B cell (primary cell): Measurements from ENCODE around the gene CRY1. TPM values are rescaled to one million over a fixed set of nuclear protein-coding genes. Genes with fewer than 3 reads are reported as not detected.

ENCODE experiments used
- ATAC-seq: fragments of 200-7000 bp; cut with Tn5 transposase; one replicate; pipeline ENCODE4 v1.10.0; 2021; ENCODE audit warnings: low read depth, mild to moderate bottlenecking, moderate number of reproducible peaks, moderate library complexity
- CTCF ChIA-PET: fragments of 350-600 bp; sonication (Branson Sonifier 250); formaldehyde crosslinking; loops from one replicate; lab custom pipeline; 2021; ENCODE audit warnings: antibody characterized with exemption, inconsistent platforms; lab: Charles Lee
- POLR2A ChIA-PET: fragments of 350-600 bp; sonication (Branson Sonifier 250); formaldehyde crosslinking; loops from one replicate; lab custom pipeline; 2021; ENCODE audit warnings: antibody characterized with exemption; lab: Charles Lee
- DNase-seq: peaks from one replicate; pipeline ENCODE4 v3.0.0; 2013
- H2AFZ ChIP-seq: 2 replicates; pipeline ENCODE4 v1.6.1; 2012; ENCODE audit warnings: mild to moderate bottlenecking, low read depth, low read length; ENCODE audit not compliant: insufficient read depth, poor library complexity, severe bottlenecking
- H3K27ac ChIP-seq, 2 donors: 1 replicate in 1 of 2; 2 replicates in 1 of 2; pipeline ENCODE4 v1.5.1; 2012 to 2013; ENCODE audit warnings: low read length in 2 of 2, mild to moderate bottlenecking in 2 of 2, moderate library complexity in 1 of 2
- H3K27me3 ChIP-seq, 4 experiments: fragments of 200-600 bp in 1 of 4; sonication (generic) in 1 of 4; replicated peaks in 1 of 4; 1 replicate in 2 of 4; 2 replicates in 2 of 4; pipeline versions ENCODE4 v1.6.1 to v1.7.0; 2013 to 2016; ENCODE audit warnings: low read length in 3 of 4, mild to moderate bottlenecking in 2 of 4, mixed read lengths in 1 of 4, moderate library complexity in 1 of 4; ENCODE audit not compliant: insufficient read depth in 4 of 4, control insufficient read depth in 3 of 4; ENCODE audit errors: control extremely low read depth in 1 of 4
- H3K36me3 ChIP-seq, 2 experiments: replicated peaks in 1 of 2; 1 replicate in 1 of 2; 2 replicates in 1 of 2; pipeline versions ENCODE4 v1.6.1 to v1.7.1; 2013; ENCODE audit warnings: low read length in 1 of 2; ENCODE audit not compliant: insufficient read depth in 2 of 2, control insufficient read depth in 1 of 2; ENCODE audit errors: control extremely low read depth in 1 of 2, extremely low read depth in 1 of 2
- H3K4me1 ChIP-seq, 2 donors: fragments of 200-600 bp in 1 of 2; sonication (generic) in 1 of 2; 1 replicate in 1 of 2; 2 replicates in 1 of 2; pipeline versions ENCODE4 v1.5.1 to v1.6.1; 2013 to 2017; ENCODE audit warnings: low read length in 2 of 2; ENCODE audit not compliant: control insufficient read depth in 2 of 2, insufficient read depth in 2 of 2
- H3K4me2 ChIP-seq: replicated peaks from 2 replicates; pipeline ENCODE3; 2012; ENCODE audit warnings: mild to moderate bottlenecking, low read depth, low read length; ENCODE audit not compliant: poor library complexity, severe bottlenecking
- H3K4me3 ChIP-seq, 5 experiments: fragments of 200-600 bp in 1 of 5; sonication (generic) in 1 of 5; 1 replicate in 3 of 5; 2 replicates in 2 of 5; pipeline versions ENCODE4 v1.5.1 to v1.7.0; 2011 to 2016; ENCODE audit warnings: low read length in 4 of 5, mild to moderate bottlenecking in 4 of 5, low read depth in 2 of 5, control low read depth in 1 of 5, moderate library complexity in 1 of 5; ENCODE audit not compliant: insufficient read depth in 1 of 5; ENCODE audit errors: control extremely low read depth in 1 of 5, extremely low read depth in 1 of 5
- H3K79me2 ChIP-seq: fragments of 200-600 bp; sonication (generic); one replicate; pipeline ENCODE4 v1.6.0; 2016; ENCODE audit warnings: low read length; ENCODE audit not compliant: control insufficient read depth, insufficient read depth
- H3K9ac ChIP-seq: fragments of 200-600 bp; sonication (generic); 2 replicates; pipeline ENCODE4 v1.6.1; 2017; ENCODE audit warnings: mild to moderate bottlenecking, low read length, moderate library complexity
- H3K9me3 ChIP-seq, 3 donors: one replicate each; pipeline versions ENCODE4 v1.6.1 to v1.7.1; 2013; ENCODE audit warnings: low read length in 2 of 3; ENCODE audit not compliant: control insufficient read depth in 2 of 3, insufficient read depth in 1 of 3; ENCODE audit errors: control extremely low read depth in 1 of 3
- H4K20me1 ChIP-seq: 2 replicates; pipeline ENCODE4 v1.6.0; 2012; ENCODE audit warnings: mild to moderate bottlenecking, low read length; ENCODE audit not compliant: insufficient read depth, control insufficient read depth, poor library complexity, severe bottlenecking
- H3K27ac Mint-ChIP-seq: one replicate; pipeline ENCODE4 v1.8.0; 2021; ENCODE audit warnings: mixed read lengths
- H3K27me3 Mint-ChIP-seq: one replicate; pipeline ENCODE4 v1.8.0; 2021; ENCODE audit warnings: mixed read lengths
- H3K4me1 Mint-ChIP-seq: one replicate; pipeline ENCODE4 v1.8.0; 2021; ENCODE audit warnings: mixed read lengths
- H3K4me3 Mint-ChIP-seq: one replicate; pipeline ENCODE4 v1.8.0; 2021; ENCODE audit warnings: mixed read lengths
- H3K9me3 Mint-ChIP-seq: one replicate; pipeline ENCODE4 v1.8.0; 2022; ENCODE audit warnings: mixed read lengths; ENCODE audit not compliant: insufficient read depth
- CTCF ChIP-seq: fragments of 200-600 bp; IDR thresholded peaks from one replicate; pipeline ENCODE4 v1.8.0; 2022; ENCODE audit warnings: antibody characterized with exemption, mild to moderate bottlenecking
- EZH2 ChIP-seq: IDR thresholded peaks from 2 replicates; pipeline ENCODE4 v1.6.1; 2012; ENCODE audit warnings: borderline replicate concordance, low read depth, mild to moderate bottlenecking, moderate library complexity, low read length; ENCODE audit not compliant: insufficient read depth, poor library complexity, severe bottlenecking
- WGBS: methylation state at CpG from one replicate; pipeline ENCODE4 v1.1.5; 2013; ENCODE audit warnings: missing lambda C conversion rate; ENCODE audit not compliant: insufficient coverage; 5-methylcytosine and 5-hydroxymethylcytosine counted together
- intact Hi-C: fragments of 100-400 bp; cut with micrococcal nuclease; formaldehyde crosslinking; loops from one replicate; pipeline ENCODE4 v1.10.0; 2022
- polyA plus RNA-seq: library from polyadenylated mRNA; depleted of rRNA; stranded (reverse); fragments of >200 nt; gene quantifications from 2 replicates; pipeline ENCODE4 v1.2.3, GENCODE V29; 2012
- total RNA-seq, 2 donors: library from RNA; stranded (reverse); fragments of 120-200 nt in 1 of 2; gene quantifications; 1 replicate in 1 of 2; 2 replicates in 1 of 2; pipeline versions ENCODE4 v1.2.3 to v1.2.4, GENCODE V29; 2013 to 2022

CRY1 gene
- total and polyA plus RNA-seq, 2 donors (not counting 1 experiment from before 2014, with no cell fraction given): 2.4 to 8.8 TPM

GRCh38 chr12:107086314-107086713, 7.0 kb downstream of the CRY1 start:
- ChIA-PET POLR2A (no interaction called here), CTCF (interaction anchor here (2.2 kb wide), 1 partner anchor 18 kb away, joined by 7 read pairs; no protein-coding TSS in a partner anchor)
- Mint-ChIP-seq H3K4me1 (no peaks in the 10 kb centered on the region), H3K27ac (no peak overlapping the region), H3K4me3 (no peak overlapping the region), H3K9me3 (peaks cover 5% of the 10 kb centered on the region), H3K27me3 (peaks cover 15% of the 10 kb centered on the region)
- Histone ChIP-seq H3K27ac (no peak overlapping the region), H3K4me2 (no peak overlapping the region), H3K79me2 (peaks cover 22% of the 10 kb centered on the region), H3K9me3 (peaks cover 0 to 2% (median 2%) of the 10 kb centered on the region in 3 donors), H3K9ac (no peak overlapping the region), H3K4me1 (no peaks in the 10 kb centered on the region), H3K27me3 (peaks cover 0 to 5% (median 0%) of the 10 kb centered on the region in 4 experiments), H2AFZ (no peak overlapping the region), H3K4me3 (no peak overlapping the region), H4K20me1 (peaks cover 4% of the 10 kb centered on the region), H3K36me3 (no peaks in the 10 kb centered on the region)
- TF ChIP-seq CTCF (no peak), EZH2 (no peak)
- ATAC-seq (no peak), DNase-seq (no peak)
- intact Hi-C loops: no loop called here
- 96% methylated on average over 3 of the region's 3 CpGs for WGBS

- ATAC-seq: no peak
- Mint-ChIP-seq H3K4me3 (no peak overlapping the region), H3K4me1 (no peaks in the 10 kb centered on the region), H3K27me3 (peaks cover 19% of the 10 kb centered on the region), H3K27ac (no peak overlapping the region), H3K9me3 (peaks cover 5% of the 10 kb centered on the region)
- CTCF ChIA-PET: no interaction called here
- Histone ChIP-seq H3K79me2 (peaks cover 5% of the 10 kb centered on the region), H3K27me3 (peaks cover 0 to 5% (median 0%) of the 10 kb centered on the region in 4 experiments), H2AFZ (no peak overlapping the region), H3K9me3 (peaks cover 0 to 2% (median 0%) of the 10 kb centered on the region in 3 donors), H3K36me3 (no peaks in the 10 kb centered on the region), H3K4me2 (no peak overlapping the region), H4K20me1 (no peaks in the 10 kb centered on the region), H3K9ac (no peak overlapping the region), H3K4me3 (no peak overlapping the region), H3K4me1 (no peaks in the 10 kb centered on the region), H3K27ac (no peak overlapping the region)
- POLR2A ChIA-PET: no interaction called here
- intact Hi-C loops: no loop called here
- TF ChIP-seq CTCF: no peak
- TF ChIP-seq EZH2: no peak
- no peak for DNase-seq
These were observed 11.6 kb downstream of the CRY1 start for GRCh38 chr12:107081778-107082177.
